HL-60 (cell line): ENCODE measurements around the gene SH3PXD2A.

ENCODE experiments used
- DNase-seq, 2 experiments: peaks; one replicate each; pipeline ENCODE4 v3.0.0-alpha.2; 2010 to 2020; ENCODE audit warnings: low read depth in 1 of 2, low spot score in 1 of 2
- H3K27ac ChIP-seq: fragments of 250-450 bp; sonication (Bioruptor Pico); replicated peaks from 2 replicates; pipeline ENCODE4 v1.5.1; 2020; ENCODE audit warnings: mild to moderate bottlenecking, moderate library complexity
- H3K27me3 ChIP-seq: fragments of 250-450 bp; sonication (Bioruptor Pico); 2 replicates; pipeline ENCODE4 v1.5.1; 2021; ENCODE audit warnings: mild to moderate bottlenecking, moderate library complexity; ENCODE audit not compliant: insufficient read depth, poor library complexity, severe bottlenecking
- H3K4me3 ChIP-seq: replicated peaks from 2 replicates; pipeline ENCODE4 v1.5.1; 2011; ENCODE audit warnings: mild to moderate bottlenecking, control low read depth, low read length; ENCODE audit not compliant: insufficient read depth
- GABPA ChIP-seq: IDR thresholded peaks from 2 replicates; pipeline ENCODE4 v1.6.1; 2012; ENCODE audit warnings: low read depth
- POLR2AphosphoS5 ChIP-seq: IDR thresholded peaks from 2 replicates; pipeline ENCODE4 v1.6.1; 2012; ENCODE audit warnings: low read depth
- REST ChIP-seq: IDR thresholded peaks from 2 replicates; pipeline ENCODE4 v1.6.1; 2012; ENCODE audit warnings: low read depth; ENCODE audit not compliant: insufficient replicate concordance
- SPI1 ChIP-seq: IDR thresholded peaks from 2 replicates; pipeline ENCODE4 v1.6.1; 2012; ENCODE audit warnings: low read depth, mild to moderate bottlenecking, borderline replicate concordance
- TF ChIP-seq, protein P1 (sequence below): IDR thresholded peaks from one replicate; pipeline ENCODE4 v1.5.1; 2011; ENCODE audit warnings: low read length, control low read depth, inconsistent platforms; ENCODE audit not compliant: insufficient read depth

The SH3PXD2A gene

DNA sequence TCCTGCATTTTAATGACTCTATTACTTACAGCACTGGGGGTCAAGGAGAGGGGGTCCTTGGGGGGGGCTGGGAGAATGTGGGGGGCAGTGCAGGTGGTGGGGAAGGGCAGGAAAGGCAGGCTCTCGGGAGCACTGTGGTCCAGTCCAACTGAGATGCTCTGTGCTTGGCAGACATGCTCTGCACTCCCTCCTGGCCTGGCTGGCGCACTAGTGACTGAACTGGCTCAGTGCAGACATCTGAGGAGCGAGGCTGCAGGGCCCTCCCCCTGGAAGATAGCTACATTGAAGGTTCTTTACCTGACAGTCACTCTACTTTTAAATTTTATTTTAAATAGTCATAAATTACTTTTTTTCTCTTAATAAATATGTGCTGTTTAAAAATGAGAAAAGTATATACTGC, 256.2 kb downstream of the SH3PXD2A start:
- H3K27me3 ChIP-seq = no peaks in the 10 kb centered on the region
- no peak overlapping the region for H3K27ac ChIP-seq
- H3K4me3 ChIP-seq = no peak overlapping the region
- DNase-seq = no peak
- TF ChIP-seq GABPA (no peak), REST (no peak), SPI1 (no peak), POLR2AphosphoS5 (no peak)
- TF ChIP-seq, protein P1, sequence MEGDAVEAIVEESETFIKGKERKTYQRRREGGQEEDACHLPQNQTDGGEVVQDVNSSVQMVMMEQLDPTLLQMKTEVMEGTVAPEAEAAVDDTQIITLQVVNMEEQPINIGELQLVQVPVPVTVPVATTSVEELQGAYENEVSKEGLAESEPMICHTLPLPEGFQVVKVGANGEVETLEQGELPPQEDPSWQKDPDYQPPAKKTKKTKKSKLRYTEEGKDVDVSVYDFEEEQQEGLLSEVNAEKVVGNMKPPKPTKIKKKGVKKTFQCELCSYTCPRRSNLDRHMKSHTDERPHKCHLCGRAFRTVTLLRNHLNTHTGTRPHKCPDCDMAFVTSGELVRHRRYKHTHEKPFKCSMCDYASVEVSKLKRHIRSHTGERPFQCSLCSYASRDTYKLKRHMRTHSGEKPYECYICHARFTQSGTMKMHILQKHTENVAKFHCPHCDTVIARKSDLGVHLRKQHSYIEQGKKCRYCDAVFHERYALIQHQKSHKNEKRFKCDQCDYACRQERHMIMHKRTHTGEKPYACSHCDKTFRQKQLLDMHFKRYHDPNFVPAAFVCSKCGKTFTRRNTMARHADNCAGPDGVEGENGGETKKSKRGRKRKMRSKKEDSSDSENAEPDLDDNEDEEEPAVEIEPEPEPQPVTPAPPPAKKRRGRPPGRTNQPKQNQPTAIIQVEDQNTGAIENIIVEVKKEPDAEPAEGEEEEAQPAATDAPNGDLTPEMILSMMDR = no peak

GRCh38 chr10:103598654-103599115, 256.7 kb downstream of the SH3PXD2A start:
- Histone ChIP-seq H3K27ac (no peak overlapping the region), H3K4me3 (no peak overlapping the region), H3K27me3 (no peaks in the 10 kb centered on the region)
- peak; percentile 27 to 55 for DNase-seq
- TF ChIP-seq REST (no peak), POLR2AphosphoS5 (no peak), SPI1 (no peak), GABPA (no peak)
- TF ChIP-seq, protein P1 = peak; percentile 14

DNA sequence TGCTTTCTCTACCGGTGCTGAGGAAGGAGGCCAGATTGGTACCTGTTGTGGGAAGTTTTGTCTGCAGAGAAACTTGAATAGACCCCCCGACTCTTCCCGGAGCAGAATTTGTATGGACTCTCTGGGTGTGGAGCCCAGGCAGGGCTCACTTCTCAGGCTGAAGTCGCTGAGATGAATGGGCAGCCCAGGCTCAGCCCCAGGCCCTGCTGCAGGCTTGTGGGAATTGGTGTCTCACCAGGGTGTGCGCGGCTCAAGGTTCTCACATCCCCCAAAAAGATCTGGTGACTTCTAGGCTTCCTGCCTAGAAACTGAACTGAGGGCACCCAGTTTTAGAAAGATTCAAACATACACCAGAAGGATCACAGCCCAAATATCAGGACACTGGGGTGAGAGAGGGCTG, 258.4 kb downstream of the SH3PXD2A start:
- Histone ChIP-seq H3K27me3 (no peaks in the 10 kb centered on the region), H3K4me3 (no peak overlapping the region), H3K27ac (no peak overlapping the region)
- DNase-seq = no peak
- TF ChIP-seq REST = no peak
- no peak for TF ChIP-seq GABPA
- no peak for TF ChIP-seq POLR2AphosphoS5
- no peak for TF ChIP-seq SPI1
- TF ChIP-seq, protein P1 = no peak
